ENCODE measurements around the gene SLC1A7.
A peak's percentile ranks its signal among the peaks of the same experiment; 100 is the strongest.

The SLC1A7 gene

DNA sequence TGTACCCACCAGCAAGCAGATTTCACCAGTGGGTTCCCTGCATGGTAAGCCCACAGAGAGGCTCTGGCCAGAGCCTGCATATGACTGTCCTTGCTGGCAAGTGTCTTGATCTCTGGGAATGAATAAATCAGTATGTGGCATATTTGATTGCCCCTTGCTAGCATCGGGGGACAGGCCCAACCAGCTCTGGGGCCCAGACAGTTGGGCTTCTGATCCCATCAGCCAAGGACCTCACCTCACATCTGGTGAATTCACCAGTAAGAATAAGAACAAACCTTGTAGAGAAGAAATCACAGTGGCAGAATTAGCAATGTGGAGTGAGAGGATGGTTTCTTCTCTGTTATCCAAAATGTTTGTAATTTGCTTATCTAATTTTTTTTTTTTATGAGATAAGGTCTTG is 15.9 kb downstream of the SLC1A7 start:
- TF ChIP-seq, protein P1, sequence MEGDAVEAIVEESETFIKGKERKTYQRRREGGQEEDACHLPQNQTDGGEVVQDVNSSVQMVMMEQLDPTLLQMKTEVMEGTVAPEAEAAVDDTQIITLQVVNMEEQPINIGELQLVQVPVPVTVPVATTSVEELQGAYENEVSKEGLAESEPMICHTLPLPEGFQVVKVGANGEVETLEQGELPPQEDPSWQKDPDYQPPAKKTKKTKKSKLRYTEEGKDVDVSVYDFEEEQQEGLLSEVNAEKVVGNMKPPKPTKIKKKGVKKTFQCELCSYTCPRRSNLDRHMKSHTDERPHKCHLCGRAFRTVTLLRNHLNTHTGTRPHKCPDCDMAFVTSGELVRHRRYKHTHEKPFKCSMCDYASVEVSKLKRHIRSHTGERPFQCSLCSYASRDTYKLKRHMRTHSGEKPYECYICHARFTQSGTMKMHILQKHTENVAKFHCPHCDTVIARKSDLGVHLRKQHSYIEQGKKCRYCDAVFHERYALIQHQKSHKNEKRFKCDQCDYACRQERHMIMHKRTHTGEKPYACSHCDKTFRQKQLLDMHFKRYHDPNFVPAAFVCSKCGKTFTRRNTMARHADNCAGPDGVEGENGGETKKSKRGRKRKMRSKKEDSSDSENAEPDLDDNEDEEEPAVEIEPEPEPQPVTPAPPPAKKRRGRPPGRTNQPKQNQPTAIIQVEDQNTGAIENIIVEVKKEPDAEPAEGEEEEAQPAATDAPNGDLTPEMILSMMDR (IDR thresholded peaks at IDR 0.05; ENCODE audit: low read depth, low read length), result no peak
- no peak for DNase-seq (ENCODE audit: low read depth in 2 of 2)
- no peak overlapping the region for H3K4me3 ChIP-seq (replicated peaks in 1 of 2; ENCODE audit: low read depth in 2 of 2, low read length in 2 of 2)

DNA sequence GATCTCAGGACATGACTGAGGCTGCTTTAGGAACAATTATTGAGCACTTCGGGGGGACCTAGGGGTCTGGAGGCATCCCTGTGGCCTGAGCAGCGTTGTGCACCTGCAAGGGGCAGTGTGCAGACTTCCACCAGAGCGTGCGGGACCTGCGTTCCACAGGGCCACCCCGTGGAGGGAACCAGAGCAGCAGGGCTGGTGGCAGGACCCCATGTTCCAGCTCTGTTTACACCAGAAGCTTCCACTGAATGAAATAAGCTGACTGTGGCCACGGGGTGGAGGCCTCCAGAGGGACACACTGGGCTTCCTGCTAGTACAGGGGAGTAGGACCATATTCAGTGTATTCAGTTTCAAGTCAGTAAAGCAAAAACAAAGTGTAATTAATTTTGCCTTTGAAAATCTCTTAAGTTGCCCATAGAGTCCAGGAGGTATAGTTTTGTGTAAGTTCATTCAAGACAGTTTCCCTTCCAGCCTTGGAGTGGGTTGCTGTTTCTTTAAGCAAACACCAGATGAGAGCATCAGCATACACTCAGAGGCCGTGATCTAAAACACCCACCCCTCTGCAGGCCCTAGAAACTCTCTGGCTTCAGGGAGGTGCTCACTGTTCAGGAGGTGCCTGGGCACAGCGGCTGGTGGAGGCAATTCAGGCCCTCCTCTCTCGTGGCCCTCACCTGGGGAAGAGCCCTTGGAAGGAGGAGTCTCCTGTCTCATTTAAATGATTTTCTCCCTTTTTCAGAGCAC is 16.6 kb downstream of the SLC1A7 start:
- H3K4me3 ChIP-seq (replicated peaks in 1 of 2; ENCODE audit: low read depth in 2 of 2, low read length in 2 of 2), result no peak overlapping the region
- peak in 1 of 2 donors; percentile 56 for DNase-seq (ENCODE audit: low read depth in 2 of 2)
- TF ChIP-seq, protein P1 (IDR thresholded peaks at IDR 0.05; ENCODE audit: low read depth, low read length), result no peak

DNA sequence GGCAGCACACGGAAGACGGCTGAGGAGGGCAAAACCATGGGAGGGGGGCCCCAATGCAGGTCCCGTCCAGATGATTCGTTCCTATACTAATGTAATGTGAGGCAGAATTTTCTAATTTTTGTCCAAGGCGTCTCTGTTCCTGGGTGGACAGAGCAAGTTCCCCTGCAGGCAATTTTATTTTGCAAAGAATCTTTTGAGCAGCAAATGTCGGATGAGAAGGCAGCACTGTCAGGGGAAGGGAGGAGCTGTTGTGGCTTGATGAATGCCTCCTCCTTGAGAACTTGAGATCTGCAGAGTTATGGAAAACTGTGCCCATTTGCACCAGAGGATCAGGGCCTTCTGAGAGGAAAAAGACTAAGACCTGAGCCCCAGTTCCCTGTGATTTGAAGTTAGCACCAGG is 17.3 kb downstream of the SLC1A7 start:
- no peak overlapping the region for H3K4me3 ChIP-seq (replicated peaks in 1 of 2; ENCODE audit: low read depth in 2 of 2, low read length in 2 of 2)
- DNase-seq (ENCODE audit: low read depth in 2 of 2), result no peak
- TF ChIP-seq, protein P1 (IDR thresholded peaks at IDR 0.05; ENCODE audit: low read depth, low read length), result no peak

DNA sequence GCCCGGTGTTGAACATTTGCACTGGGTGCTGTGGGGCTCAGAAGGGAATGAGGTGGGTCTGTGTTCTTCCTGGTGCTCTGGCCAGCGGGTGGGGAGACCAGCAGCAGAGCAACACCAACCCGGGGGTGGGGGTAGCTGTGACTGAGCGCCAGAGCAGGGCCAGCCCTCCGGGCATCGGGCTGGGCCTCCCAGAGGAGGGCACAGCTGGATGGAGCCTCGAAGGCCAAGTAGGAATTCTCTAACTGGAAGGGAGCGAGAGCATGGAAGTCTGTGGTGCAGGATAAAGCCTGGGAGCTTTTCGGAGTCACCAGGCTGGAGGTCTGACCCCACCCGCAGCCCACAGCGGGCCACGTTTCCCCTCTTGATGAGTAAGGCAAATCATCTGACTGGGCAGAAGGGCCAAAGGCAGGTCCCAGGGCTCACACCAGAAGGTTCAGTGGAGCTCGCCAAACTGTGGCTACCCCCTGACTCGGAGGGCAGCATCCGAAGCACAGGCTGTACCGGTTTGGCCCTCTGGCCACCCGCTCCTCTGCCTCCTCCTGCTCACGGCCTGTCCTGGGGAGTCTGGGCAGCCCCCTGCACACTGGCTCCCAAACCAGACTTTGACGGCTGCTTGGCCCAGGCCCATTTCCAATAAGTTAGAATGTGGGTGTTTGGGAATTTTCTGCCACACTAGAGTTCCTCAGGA is 18.8 kb downstream of the SLC1A7 start:
- peak; percentile 41 to 92 for DNase-seq (ENCODE audit: low read depth in 2 of 2)
- H3K4me3 ChIP-seq (replicated peaks in 1 of 2; ENCODE audit: low read depth in 2 of 2, low read length in 2 of 2), result no peak overlapping the region
- TF ChIP-seq, protein P1 (IDR thresholded peaks at IDR 0.05; ENCODE audit: low read depth, low read length), result no peak

DNA sequence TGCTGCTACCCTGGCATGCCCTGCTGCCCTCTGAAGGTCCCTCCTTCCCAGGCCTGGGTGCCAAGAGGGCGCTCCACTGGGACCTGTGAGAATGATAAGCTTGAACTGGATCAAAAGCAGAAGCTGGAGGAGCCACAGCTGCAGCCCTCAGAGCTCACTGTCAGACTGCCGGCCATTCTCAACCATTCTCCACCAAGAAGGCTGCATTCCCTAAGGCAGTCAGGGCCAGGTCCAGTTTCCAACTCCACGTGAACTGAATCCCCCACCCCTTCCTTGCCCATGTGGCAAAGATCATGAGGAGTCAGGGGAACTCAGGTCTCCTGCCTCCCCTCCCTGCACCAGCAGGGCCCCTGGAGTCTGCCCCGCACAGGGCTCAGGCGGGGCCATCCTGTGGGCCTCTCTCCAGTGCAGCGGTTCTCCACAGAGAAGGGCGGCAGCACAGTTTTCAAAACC is 19.5 kb downstream of the SLC1A7 start:
- H3K4me3 ChIP-seq (replicated peaks in 1 of 2; ENCODE audit: low read depth in 2 of 2, low read length in 2 of 2), result no peak overlapping the region
- TF ChIP-seq, protein P1 (IDR thresholded peaks at IDR 0.05; ENCODE audit: low read depth, low read length), result no peak
- peak in 1 of 2 donors; percentile 31 for DNase-seq (ENCODE audit: low read depth in 2 of 2)

DNA sequence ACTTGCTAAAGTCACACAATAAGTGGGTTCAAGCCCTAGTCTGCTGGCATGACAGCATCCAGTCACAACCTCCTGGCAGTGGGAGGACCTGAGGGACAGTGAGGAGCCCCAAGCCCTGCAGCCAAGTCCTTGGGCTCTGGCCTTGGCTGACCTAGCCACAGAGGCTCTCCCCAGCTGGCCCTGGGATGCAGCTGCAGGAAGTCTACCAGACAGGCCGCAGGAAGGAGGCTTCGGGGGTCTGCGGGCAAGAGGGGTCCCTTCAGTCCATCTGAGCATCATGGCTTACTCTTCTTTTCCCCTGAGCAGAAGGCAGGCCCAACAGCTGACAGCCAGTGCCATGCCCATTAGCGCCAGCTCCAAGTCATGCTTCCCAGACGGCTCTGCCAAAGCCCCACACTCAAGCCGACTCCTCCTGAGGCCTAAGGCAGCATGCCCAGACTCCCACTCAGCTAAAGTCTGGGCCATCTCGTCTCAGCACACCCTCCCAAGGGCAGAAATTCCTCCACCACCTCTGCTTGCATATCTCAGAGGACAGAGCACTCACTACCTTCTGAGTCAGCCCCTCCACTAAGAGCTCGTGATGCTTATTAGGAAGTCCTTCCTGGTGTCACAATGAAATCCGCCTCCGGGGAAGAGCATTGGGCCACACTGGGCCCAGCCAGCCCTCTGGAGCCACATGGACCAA is 20.1 kb downstream of the SLC1A7 start:
- DNase-seq (ENCODE audit: low read depth in 2 of 2), result peak; percentile 67 to 73
- TF ChIP-seq, protein P1 (IDR thresholded peaks at IDR 0.05; ENCODE audit: low read depth, low read length), result no peak
- H3K4me3 ChIP-seq (replicated peaks in 1 of 2; ENCODE audit: low read depth in 2 of 2, low read length in 2 of 2), result no peak overlapping the region
